Ovary (tissue), 3 donors: ENCODE results near the gene DOHH.

ENCODE experiments used
- EP300 ChIP-seq: sonication (generic); formaldehyde crosslinking; IDR thresholded peaks from one replicate; pipeline ENCODE4 v1.6.1; 2017; ENCODE audit warnings: antibody characterized with exemption
- POLR2A ChIP-seq: fragments of 450-650 bp; IDR thresholded peaks from one replicate; pipeline ENCODE4 v1.6.1; 2017; ENCODE audit warnings: antibody characterized with exemption, mild to moderate bottlenecking, moderate library complexity
- TF ChIP-seq, protein P1 (sequence below), 3 donors: fragments of 450-650 bp in 2 of 3; fragments of 200-600 bp in 1 of 3; IDR thresholded peaks; one replicate each; pipeline versions ENCODE4 v1.5.1 to v1.8.0; 2016 to 2022; ENCODE audit warnings: antibody characterized with exemption in 3 of 3, mild to moderate bottlenecking in 1 of 3
- donor health status: DM: no; HTN: no; CAD: no.

DNA sequence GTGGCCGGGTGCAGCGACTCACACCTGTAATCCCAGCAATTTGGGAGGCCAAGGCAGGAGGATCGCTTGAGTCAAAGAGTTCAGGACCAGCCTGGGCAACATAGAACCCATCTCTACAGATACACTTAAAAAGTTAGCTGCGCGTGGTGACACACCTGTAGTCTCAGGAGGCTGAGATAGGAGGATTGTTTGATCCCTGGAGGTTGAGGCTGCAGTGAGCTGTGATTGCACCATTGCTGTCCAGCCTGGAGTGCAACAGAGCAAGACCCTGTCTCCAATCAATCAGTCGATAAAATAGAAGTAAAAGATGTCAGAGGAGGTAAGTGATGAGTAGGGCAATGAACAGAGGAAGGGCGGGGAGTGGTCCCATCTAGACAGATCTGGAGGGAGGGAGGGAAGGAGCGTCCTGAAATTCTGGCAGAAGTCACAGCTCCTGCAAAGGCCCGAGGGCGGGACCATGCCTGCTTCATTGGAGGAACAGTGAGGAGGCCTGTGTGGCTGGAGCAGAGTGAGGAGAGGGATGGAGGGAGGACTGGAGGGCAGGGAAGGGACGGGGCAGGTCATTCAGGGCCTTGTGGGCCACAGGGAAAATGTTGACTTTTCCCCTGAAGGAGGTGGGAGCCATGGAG is 29.9 kb downstream of the DOHH start:
- TF ChIP-seq, protein P1, sequence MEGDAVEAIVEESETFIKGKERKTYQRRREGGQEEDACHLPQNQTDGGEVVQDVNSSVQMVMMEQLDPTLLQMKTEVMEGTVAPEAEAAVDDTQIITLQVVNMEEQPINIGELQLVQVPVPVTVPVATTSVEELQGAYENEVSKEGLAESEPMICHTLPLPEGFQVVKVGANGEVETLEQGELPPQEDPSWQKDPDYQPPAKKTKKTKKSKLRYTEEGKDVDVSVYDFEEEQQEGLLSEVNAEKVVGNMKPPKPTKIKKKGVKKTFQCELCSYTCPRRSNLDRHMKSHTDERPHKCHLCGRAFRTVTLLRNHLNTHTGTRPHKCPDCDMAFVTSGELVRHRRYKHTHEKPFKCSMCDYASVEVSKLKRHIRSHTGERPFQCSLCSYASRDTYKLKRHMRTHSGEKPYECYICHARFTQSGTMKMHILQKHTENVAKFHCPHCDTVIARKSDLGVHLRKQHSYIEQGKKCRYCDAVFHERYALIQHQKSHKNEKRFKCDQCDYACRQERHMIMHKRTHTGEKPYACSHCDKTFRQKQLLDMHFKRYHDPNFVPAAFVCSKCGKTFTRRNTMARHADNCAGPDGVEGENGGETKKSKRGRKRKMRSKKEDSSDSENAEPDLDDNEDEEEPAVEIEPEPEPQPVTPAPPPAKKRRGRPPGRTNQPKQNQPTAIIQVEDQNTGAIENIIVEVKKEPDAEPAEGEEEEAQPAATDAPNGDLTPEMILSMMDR (IDR thresholded peaks at IDR 0.05): no peak
- no peak for TF ChIP-seq POLR2A
- no peak for TF ChIP-seq EP300
